Activated B cell treated with CpG ODN at 0.5 μM for 24 hours (primary cell): ENCODE results near the gene PCTP. TPM values are rescaled to one million over a fixed set of nuclear protein-coding genes. Genes with fewer than 3 reads are reported as not detected.

Experiments used
- ATAC-seq: fragments of 200-7000 bp; cut with Tn5 transposase; one replicate; pipeline ENCODE4 v1.10.0; 2021; ENCODE audit warnings: low read depth, mild to moderate bottlenecking, moderate library complexity
- CTCF ChIA-PET: fragments of 350-600 bp; sonication (Branson Sonifier 250); formaldehyde crosslinking; loops from one replicate; lab custom pipeline; 2021; ENCODE audit warnings: antibody characterized with exemption; lab: Charles Lee
- POLR2A ChIA-PET: fragments of 350-600 bp; sonication (Branson Sonifier 250); formaldehyde crosslinking; loops from one replicate; lab custom pipeline; 2021; ENCODE audit warnings: antibody characterized with exemption; lab: Charles Lee
- DNase-seq: peaks from one replicate; pipeline ENCODE4 v3.0.0; 2022
- H3K27ac Mint-ChIP-seq: one replicate; pipeline ENCODE4 v1.8.0; 2020; ENCODE audit warnings: mixed read lengths
- H3K27me3 Mint-ChIP-seq: one replicate; pipeline ENCODE4 v1.8.0; 2021; ENCODE audit warnings: mixed read lengths
- H3K36me3 Mint-ChIP-seq: one replicate; pipeline ENCODE4 v1.8.0; 2021; ENCODE audit warnings: low read depth, mixed read lengths
- H3K4me1 Mint-ChIP-seq: one replicate; pipeline ENCODE4 v1.8.0; 2021; ENCODE audit warnings: mixed read lengths
- H3K4me3 Mint-ChIP-seq: one replicate; pipeline ENCODE4 v1.8.0; 2020; ENCODE audit warnings: mild to moderate bottlenecking, mixed read lengths
- H3K9me3 Mint-ChIP-seq: one replicate; pipeline ENCODE4 v1.8.0; 2020; ENCODE audit warnings: mixed read lengths
- intact Hi-C: fragments of 100-400 bp; cut with micrococcal nuclease; formaldehyde crosslinking; loops from one replicate; pipeline ENCODE4 v1.15.1; 2024
- total RNA-seq: library from RNA; stranded (reverse); gene quantifications from 2 replicates; pipeline ENCODE4 v1.2.3, GENCODE V29; 2022
- TF ChIP-seq, protein P1 (sequence below): fragments of 200-600 bp; IDR thresholded peaks from one replicate; pipeline ENCODE4 v1.8.0; 2022; ENCODE audit warnings: antibody characterized with exemption, mild to moderate bottlenecking

PCTP gene
- total RNA-seq, 1 donor from 2014 or later = 9.0 TPM

DNA sequence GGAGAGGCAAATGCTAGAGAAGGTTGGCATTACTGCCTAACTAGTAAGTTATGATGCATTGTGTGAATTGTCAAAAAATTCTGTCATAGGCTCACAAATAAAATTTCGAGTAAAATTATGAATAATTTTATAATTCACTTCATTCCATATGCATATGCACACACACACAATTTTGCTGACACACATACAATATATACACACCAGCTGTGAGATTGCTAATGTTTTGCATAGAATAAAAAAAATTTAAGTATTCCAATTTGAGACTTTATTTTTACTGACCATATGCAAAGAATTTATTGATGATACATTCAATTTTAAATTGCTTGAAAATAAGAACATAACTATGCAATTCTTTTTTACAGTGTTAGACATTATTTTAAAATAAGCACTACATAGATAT, 21.4 kb upstream of the PCTP start:
- Mint-ChIP-seq H3K27ac (no peak overlapping the region), H3K27me3 (peaks cover 32% of the 10 kb centered on the region), H3K36me3 (no peaks in the 10 kb centered on the region), H3K9me3 (no peaks in the 10 kb centered on the region), H3K4me1 (peaks cover 5% of the 10 kb centered on the region), H3K4me3 (no peak overlapping the region)
- CTCF ChIA-PET = interaction anchor here (1.3 kb wide), 1 partner anchor 128 kb away, joined by 4 read pairs; no protein-coding TSS in a partner anchor
- ATAC-seq = no peak
- intact Hi-C loops = no loop called here
- DNase-seq = no peak
- POLR2A ChIA-PET = no interaction called here
- TF ChIP-seq, protein P1, sequence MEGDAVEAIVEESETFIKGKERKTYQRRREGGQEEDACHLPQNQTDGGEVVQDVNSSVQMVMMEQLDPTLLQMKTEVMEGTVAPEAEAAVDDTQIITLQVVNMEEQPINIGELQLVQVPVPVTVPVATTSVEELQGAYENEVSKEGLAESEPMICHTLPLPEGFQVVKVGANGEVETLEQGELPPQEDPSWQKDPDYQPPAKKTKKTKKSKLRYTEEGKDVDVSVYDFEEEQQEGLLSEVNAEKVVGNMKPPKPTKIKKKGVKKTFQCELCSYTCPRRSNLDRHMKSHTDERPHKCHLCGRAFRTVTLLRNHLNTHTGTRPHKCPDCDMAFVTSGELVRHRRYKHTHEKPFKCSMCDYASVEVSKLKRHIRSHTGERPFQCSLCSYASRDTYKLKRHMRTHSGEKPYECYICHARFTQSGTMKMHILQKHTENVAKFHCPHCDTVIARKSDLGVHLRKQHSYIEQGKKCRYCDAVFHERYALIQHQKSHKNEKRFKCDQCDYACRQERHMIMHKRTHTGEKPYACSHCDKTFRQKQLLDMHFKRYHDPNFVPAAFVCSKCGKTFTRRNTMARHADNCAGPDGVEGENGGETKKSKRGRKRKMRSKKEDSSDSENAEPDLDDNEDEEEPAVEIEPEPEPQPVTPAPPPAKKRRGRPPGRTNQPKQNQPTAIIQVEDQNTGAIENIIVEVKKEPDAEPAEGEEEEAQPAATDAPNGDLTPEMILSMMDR = no peak

DNA sequence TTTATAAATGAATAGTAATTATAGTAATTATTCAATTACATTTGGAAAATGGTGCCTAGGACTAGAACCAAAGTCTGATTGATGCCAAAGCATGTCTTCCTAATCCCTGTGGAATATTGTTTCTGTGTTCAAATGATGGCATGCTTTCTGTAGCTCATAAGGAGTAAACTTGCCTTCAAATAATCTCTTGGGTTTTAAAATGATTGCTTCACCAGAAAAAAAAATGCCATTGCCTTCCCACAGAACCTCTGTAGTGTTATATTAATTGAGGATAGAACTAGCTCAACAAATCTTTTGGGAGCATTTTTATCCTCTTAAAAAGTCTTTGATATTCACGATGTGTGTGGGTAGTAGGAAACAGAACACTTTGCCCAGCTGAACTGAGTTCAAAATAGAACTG, 20.5 kb upstream of the PCTP start:
- Mint-ChIP-seq H3K27ac (no peak overlapping the region), H3K27me3 (peaks cover 32% of the 10 kb centered on the region), H3K9me3 (no peaks in the 10 kb centered on the region), H3K36me3 (no peaks in the 10 kb centered on the region), H3K4me1 (peaks cover under 1% of the 10 kb centered on the region), H3K4me3 (no peak overlapping the region)
- ChIA-PET CTCF (interaction anchor here (1.5 kb wide), 1 partner anchor 10 kb away, joined by 4 read pairs; no protein-coding TSS in a partner anchor), POLR2A (no interaction called here)
- TF ChIP-seq, protein P1 = no peak
- ATAC-seq (no peak), DNase-seq (no peak)
- intact Hi-C loops = no loop called here

DNA sequence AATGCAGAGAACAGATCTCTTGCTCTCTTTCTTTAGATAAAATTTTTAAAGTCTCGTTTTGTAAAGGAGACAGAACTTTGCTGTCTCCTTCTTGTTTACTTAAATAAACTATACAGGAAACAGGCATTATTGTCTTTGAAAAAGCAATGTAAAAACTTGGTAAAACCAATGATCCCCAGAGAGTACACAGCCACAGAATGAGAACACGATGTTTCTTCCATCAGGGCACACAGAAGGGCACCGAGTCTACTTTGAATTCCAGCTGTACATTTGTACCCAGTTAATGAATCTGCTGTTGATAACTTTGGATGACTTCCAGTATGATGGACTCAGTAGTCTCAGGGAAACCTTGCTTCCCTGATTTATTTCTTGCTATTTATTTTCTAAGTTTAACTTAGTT, 20.0 kb upstream of the PCTP start:
- POLR2A ChIA-PET = no interaction called here
- TF ChIP-seq, protein P1 = no peak
- DNase-seq = no peak
- Mint-ChIP-seq H3K4me3 (no peak overlapping the region), H3K27ac (no peak overlapping the region), H3K36me3 (no peaks in the 10 kb centered on the region), H3K9me3 (no peaks in the 10 kb centered on the region), H3K27me3 (peaks cover 33% of the 10 kb centered on the region), H3K4me1 (peaks cover 2% of the 10 kb centered on the region)
- CTCF ChIA-PET = interaction anchor here (1.5 kb wide), 1 partner anchor 10 kb away, joined by 4 read pairs; no protein-coding TSS in a partner anchor
- intact Hi-C loops = no loop called here
- no peak for ATAC-seq

DNA sequence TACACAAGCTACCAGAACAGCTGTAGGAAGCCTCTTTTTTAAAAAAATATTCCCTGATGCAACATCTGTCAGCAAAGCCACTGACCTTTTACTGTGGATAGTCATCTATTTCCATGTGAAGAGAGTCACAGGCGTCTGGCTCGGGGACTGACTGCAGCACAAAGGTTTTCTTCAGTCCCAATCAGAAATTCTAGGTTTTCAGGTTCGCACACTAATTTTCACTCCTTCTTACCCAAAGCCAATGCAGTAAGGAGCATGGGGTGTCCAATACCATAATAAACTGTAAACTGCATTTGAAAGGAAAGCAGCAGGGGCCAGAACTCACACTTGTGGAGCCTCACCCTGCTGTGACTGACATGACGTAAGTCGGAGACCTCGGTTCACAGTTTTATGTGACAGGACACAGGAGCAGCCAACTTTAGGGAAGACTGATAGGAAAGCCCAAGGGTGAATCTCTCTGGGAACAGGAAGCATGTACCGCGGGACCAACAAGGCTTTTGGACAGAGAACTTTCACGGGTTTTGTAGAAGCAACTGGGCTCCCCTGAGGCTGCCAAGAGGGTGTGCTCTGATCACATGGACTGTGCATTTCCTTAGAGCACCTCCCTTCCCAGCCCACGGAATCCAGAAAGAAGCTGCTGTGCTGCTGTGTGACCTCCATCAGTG, 19.1 kb upstream of the PCTP start:
- no peak overlapping the region for H3K4me3 Mint-ChIP-seq
- POLR2A ChIA-PET = no interaction called here
- H3K4me1 Mint-ChIP-seq = peaks cover 3% of the 10 kb centered on the region
- CTCF ChIA-PET = no interaction called here
- H3K27me3 Mint-ChIP-seq = peaks cover 33% of the 10 kb centered on the region
- intact Hi-C loops = no loop called here
- ATAC-seq (no peak), DNase-seq (no peak)
- no peaks in the 10 kb centered on the region for H3K36me3 Mint-ChIP-seq
- TF ChIP-seq, protein P1 = no peak
- H3K9me3 Mint-ChIP-seq = no peaks in the 10 kb centered on the region
- H3K27ac Mint-ChIP-seq = no peak overlapping the region

DNA sequence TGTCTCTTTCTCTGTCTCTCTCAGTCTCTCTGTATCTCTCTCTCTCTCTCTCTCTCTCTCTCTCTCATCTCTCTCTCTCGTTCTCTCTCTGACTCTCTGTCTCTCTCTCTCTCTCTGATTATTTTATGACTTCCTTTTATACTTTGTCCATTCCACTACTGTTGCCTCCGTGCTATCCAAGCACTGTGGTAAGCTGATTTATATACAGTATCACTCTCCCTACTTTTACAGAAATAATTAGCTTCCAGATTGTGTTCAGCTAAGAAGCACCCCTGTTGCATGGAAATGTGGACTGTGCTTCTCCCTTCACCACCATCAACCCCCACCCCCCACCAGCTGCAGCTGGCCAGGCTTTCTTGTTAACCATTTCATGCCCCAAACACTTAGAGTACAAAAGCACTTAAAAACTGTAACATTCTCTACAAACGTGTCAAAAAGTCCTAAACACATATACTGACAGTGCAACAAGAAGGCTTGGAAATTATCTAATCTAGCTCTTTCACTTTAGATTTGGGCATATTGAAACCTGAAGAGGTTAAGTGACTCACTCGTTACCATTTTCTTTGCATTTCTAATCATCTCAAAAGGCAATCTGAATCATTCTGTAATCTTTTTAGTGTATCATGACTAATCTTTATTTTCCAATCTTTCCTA, 16.6 kb upstream of the PCTP start:
- no peak for ATAC-seq
- Mint-ChIP-seq H3K4me3 (no peak overlapping the region), H3K27me3 (peaks cover 15% of the 10 kb centered on the region), H3K9me3 (no peaks in the 10 kb centered on the region), H3K27ac (no peak overlapping the region), H3K36me3 (no peaks in the 10 kb centered on the region), H3K4me1 (peaks cover 10% of the 10 kb centered on the region)
- intact Hi-C loops = no loop called here
- TF ChIP-seq, protein P1 = no peak
- POLR2A ChIA-PET = no interaction called here
- CTCF ChIA-PET = interaction anchor here (1.2 to 3.4 kb wide), 5 partner anchors 12 to 208 kb away, joined by 3 to 21 read pairs (median 9); partner anchors contain the start of genes PCTP and TMEM100
- DNase-seq = no peak
